Neural cell (in vitro differentiated cells): ENCODE measurements around the gene SIK3. TPM values are rescaled to one million over a fixed set of nuclear protein-coding genes. Genes with fewer than 3 reads are reported as not detected.
"Not testable (repeated sequence)": the region's sequence is repeated elsewhere in the genome, so short reads cannot be mapped to it uniquely, and the experiment has no call there.

Source experiments
- H2AFZ ChIP-seq: fragments of 200-600, 300-800 bp; sonication (generic), shearing (Covaris generic); 2 replicates; pipeline ENCODE4 v1.6.0; 2014; ENCODE audit warnings: low read depth, mild to moderate bottlenecking, antibody characterized with exemption, low read length, moderate library complexity
- H3F3A ChIP-seq: fragments of 200-600 bp; shearing (Covaris generic); 2 replicates; pipeline ENCODE4 v1.6.1; 2016; ENCODE audit warnings: mild to moderate bottlenecking, moderate library complexity, mixed read lengths, antibody characterized with exemption, low read length; ENCODE audit not compliant: insufficient read depth, poor library complexity, severe bottlenecking
- H3K27ac ChIP-seq: fragments of 200-600, 300-800 bp; sonication (generic), shearing (Covaris generic); 2 replicates; pipeline ENCODE4 v1.5.1; 2014; ENCODE audit warnings: mild to moderate bottlenecking, low read length, moderate library complexity
- H3K27me3 ChIP-seq: fragments of 300-800, 200-600 bp; sonication (generic), shearing (Covaris generic); 2 replicates; pipeline ENCODE4 v1.6.0; 2014; ENCODE audit warnings: mild to moderate bottlenecking, low read depth, low read length, moderate library complexity; ENCODE audit not compliant: insufficient read depth
- H3K36me3 ChIP-seq: fragments of 300-800, 200-600 bp; sonication (generic), shearing (Covaris generic); 2 replicates; pipeline ENCODE4 v1.5.1; 2014; ENCODE audit warnings: mild to moderate bottlenecking, antibody characterized with exemption, low read length, moderate library complexity; ENCODE audit not compliant: insufficient read depth
- H3K4me2 ChIP-seq: fragments of 300-800, 200-600 bp; sonication (generic), shearing (Covaris generic); 2 replicates; pipeline ENCODE4 v1.6.0; 2014; ENCODE audit warnings: mild to moderate bottlenecking, low read length
- H3K4me3 ChIP-seq: fragments of 300-800, 200-600 bp; sonication (generic), shearing (Covaris generic); 2 replicates; pipeline ENCODE4 v1.5.1; 2014; ENCODE audit warnings: mild to moderate bottlenecking, low read length, moderate library complexity
- H3K79me2 ChIP-seq: fragments of 200-600 bp; shearing (Covaris generic); replicated peaks from 2 replicates; pipeline ENCODE4 v1.6.0; 2014; ENCODE audit warnings: mild to moderate bottlenecking, low read length, moderate library complexity; ENCODE audit not compliant: insufficient read depth
- H3K9ac ChIP-seq: fragments of 300-800, 200-600 bp; sonication (generic), shearing (Covaris generic); 2 replicates; pipeline ENCODE4 v1.6.1; 2016; ENCODE audit warnings: mild to moderate bottlenecking, low read length, mixed read lengths
- H3K9me2 ChIP-seq: fragments of 200-600 bp; shearing (Covaris generic); 2 replicates; pipeline ENCODE4 v1.6.1; 2016; ENCODE audit warnings: mild to moderate bottlenecking, low read length, mixed read lengths; ENCODE audit not compliant: insufficient read depth
- H3K9me3 ChIP-seq: fragments of 200-600, 300-800 bp; sonication (generic), shearing (Covaris generic); 2 replicates; pipeline ENCODE4 v1.6.1; 2016; ENCODE audit warnings: mild to moderate bottlenecking, mixed run types, low read length, moderate library complexity, mixed read lengths
- H4K20me1 ChIP-seq: fragments of 200-600 bp; shearing (Covaris generic); 2 replicates; pipeline ENCODE4 v1.6.1; 2016; ENCODE audit warnings: mild to moderate bottlenecking, mixed run types; ENCODE audit not compliant: insufficient read depth
- CTCF ChIP-seq: fragments of 450-650 bp; IDR thresholded peaks from 2 replicates; pipeline ENCODE4 v1.5.1; 2014; ENCODE audit warnings: antibody characterized with exemption, mild to moderate bottlenecking, moderate library complexity; ENCODE audit not compliant: poor library complexity, severe bottlenecking
- EP300 ChIP-seq: fragments of 450-650 bp; conservative IDR thresholded peaks from 2 replicates; pipeline ENCODE4 v1.6.1; 2014; ENCODE audit warnings: antibody characterized with exemption, mild to moderate bottlenecking, moderate library complexity; ENCODE audit not compliant: poor library complexity, severe bottlenecking
- EZH2 ChIP-seq: fragments of 200-600, 300-800 bp; shearing (Covaris generic), sonication (generic); IDR thresholded peaks from 2 replicates; pipeline ENCODE4 v1.6.1; 2014; ENCODE audit warnings: antibody characterized with exemption, low read length, borderline replicate concordance, mild to moderate bottlenecking; ENCODE audit not compliant: insufficient read depth, poor library complexity, severe bottlenecking
- MXI1 ChIP-seq: fragments of 450-650 bp; conservative IDR thresholded peaks from 2 replicates; pipeline ENCODE4 v1.6.1; 2014; ENCODE audit warnings: antibody characterized with exemption, mild to moderate bottlenecking; ENCODE audit not compliant: poor library complexity, severe bottlenecking
- POLR2AphosphoS5 ChIP-seq: IDR thresholded peaks from 2 replicates; pipeline ENCODE4 v1.6.1; 2012
- RAD21 ChIP-seq: fragments of 450-650 bp; conservative IDR thresholded peaks from 2 replicates; pipeline ENCODE4 v1.6.1; 2014; ENCODE audit warnings: antibody characterized with exemption, mild to moderate bottlenecking, moderate library complexity
- REST ChIP-seq: IDR thresholded peaks from 2 replicates; pipeline ENCODE4 v1.6.1; 2012; ENCODE audit warnings: borderline replicate concordance
- SMC3 ChIP-seq: fragments of 450-650 bp; conservative IDR thresholded peaks from 2 replicates; pipeline ENCODE4 v1.6.1; 2014; ENCODE audit warnings: antibody characterized with exemption, mild to moderate bottlenecking, moderate library complexity; ENCODE audit not compliant: poor library complexity
- TAF1 ChIP-seq: IDR thresholded peaks from 2 replicates; pipeline ENCODE4 v1.6.1; 2012; ENCODE audit warnings: low read depth
- polyA plus RNA-seq: library from polyadenylated mRNA; depleted of rRNA; stranded (reverse); fragments of >200 nt; gene quantifications from 2 replicates; pipeline ENCODE4 v1.2.3, GENCODE V29; 2014

The SIK3 gene
- polyA plus RNA-seq, 1 donor from 2014 or later, result 11.2 TPM

- no peak overlapping the region for H3K27ac ChIP-seq
- H4K20me1 ChIP-seq, result no peaks in the 10 kb centered on the region
- H3F3A ChIP-seq, result no peaks in the 10 kb centered on the region
Observed at GRCh38 chr11:117117681-117118080, 19.5 kb upstream of the SIK3 start.

GRCh38 chr11:117112939-117113338 lies 14.7 kb upstream of the SIK3 start:
- not testable (repeated sequence) for H3K36me3 ChIP-seq

More at GRCh38 chr11:117117681-117118080, 19.5 kb upstream of the SIK3 start:
- H3K9ac ChIP-seq, result no peak overlapping the region
- H3K79me2 ChIP-seq, result no peaks in the 10 kb centered on the region
- no peaks in the 10 kb centered on the region for H3K36me3 ChIP-seq
- no peaks in the 10 kb centered on the region for H3K9me2 ChIP-seq
- no peak for TF ChIP-seq TAF1
- TF ChIP-seq MXI1, result no peak
- no peak for TF ChIP-seq EZH2
- TF ChIP-seq SMC3, result no peak
- no peak for TF ChIP-seq RAD21
- no peak for TF ChIP-seq CTCF
- TF ChIP-seq EP300, result no peak
- TF ChIP-seq POLR2AphosphoS5, result no peak
- no peak for TF ChIP-seq REST
- H3K4me2 ChIP-seq, result no peak overlapping the region
- H2AFZ ChIP-seq, result no peak overlapping the region
- no peak overlapping the region for H3K4me3 ChIP-seq
- no peaks in the 10 kb centered on the region for H3K9me3 ChIP-seq
- no peaks in the 10 kb centered on the region for H3K27me3 ChIP-seq

GRCh38 chr11:117112497-117112896 lies 14.3 kb upstream of the SIK3 start:
- H3K9me3 ChIP-seq, result not testable (repeated sequence)

More at GRCh38 chr11:117112939-117113338, 14.7 kb upstream of the SIK3 start:
- not testable (repeated sequence) for H3K4me3 ChIP-seq, H3K27me3 ChIP-seq, H3K9me2 ChIP-seq, H2AFZ ChIP-seq, H3K79me2 ChIP-seq, H4K20me1 ChIP-seq, H3K9ac ChIP-seq, H3K27ac ChIP-seq, H3K4me2 ChIP-seq, H3F3A ChIP-seq, H3K9me3 ChIP-seq

More at GRCh38 chr11:117112497-117112896, 14.3 kb upstream of the SIK3 start:
- not testable (repeated sequence) for H3F3A ChIP-seq, H3K4me3 ChIP-seq, H3K36me3 ChIP-seq, H3K27ac ChIP-seq, H4K20me1 ChIP-seq, H2AFZ ChIP-seq, H3K9ac ChIP-seq, H3K27me3 ChIP-seq, H3K4me2 ChIP-seq, H3K79me2 ChIP-seq, H3K9me2 ChIP-seq
